ENCODE results near the gene ZDHHC13. TPM values are rescaled to one million over a fixed set of nuclear protein-coding genes. Genes with fewer than 3 reads are reported as not detected.

ZDHHC13 gene
- total and polyA plus RNA-seq, 2 donors (not counting 1 experiment from before 2014, with no cell fraction given) = 8.8 to 21.7 TPM

DNA sequence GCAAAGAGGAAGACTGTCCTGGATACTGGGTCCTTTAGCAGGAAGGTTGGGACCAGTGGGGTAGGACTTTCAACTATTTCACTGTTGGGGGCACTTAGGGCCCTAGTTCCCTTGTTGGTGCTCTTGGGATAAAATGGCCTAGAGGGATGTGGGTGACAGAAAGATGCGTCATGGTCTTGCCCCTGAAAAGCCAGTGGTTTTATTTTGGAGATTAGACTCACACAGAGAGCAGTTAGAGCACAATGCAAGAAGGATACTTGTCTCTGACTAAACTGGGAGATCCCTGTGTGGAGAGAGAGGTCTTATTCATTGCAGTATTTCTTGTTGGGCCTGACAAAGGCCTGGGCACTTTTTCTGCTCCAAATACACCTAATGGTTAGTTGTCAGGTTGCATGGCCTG, 33.8 kb upstream of the ZDHHC13 start:
- no peak overlapping the region for H3K9ac ChIP-seq (ENCODE audit: low read length)
- no peaks in the 10 kb centered on the region for H3K36me3 ChIP-seq (replicated peaks in 1 of 2; ENCODE audit: control extremely low read depth in 1 of 2, control insufficient read depth in 1 of 2, extremely low read depth in 1 of 2, insufficient read depth in 2 of 2, low read length in 1 of 2)
- H3K27ac Mint-ChIP-seq = no peak overlapping the region
- no peaks in the 10 kb centered on the region for H4K20me1 ChIP-seq (ENCODE audit: control insufficient read depth, insufficient read depth, low read length, poor library complexity, severe bottlenecking)
- 100% methylated on average over 1 of the region's 1 CpG for WGBS (ENCODE audit: insufficient coverage)
- ATAC-seq (ENCODE audit: low read depth) (no peak), DNase-seq (no peak)
- no peak overlapping the region for H3K4me2 ChIP-seq (replicated peaks; ENCODE audit: low read depth, low read length, poor library complexity, severe bottlenecking)
- no peaks in the 10 kb centered on the region for H3K4me1 Mint-ChIP-seq
- H3K4me3 ChIP-seq (ENCODE audit: control extremely low read depth in 1 of 5, extremely low read depth in 1 of 5, insufficient read depth in 1 of 5, low read depth in 2 of 5, low read length in 4 of 5) = no peak overlapping the region
- H3K9me3 ChIP-seq (ENCODE audit: control extremely low read depth in 1 of 3, control insufficient read depth in 2 of 3, insufficient read depth in 1 of 3, low read length in 2 of 3) = no peaks in the 10 kb centered on the region
- ChIA-PET POLR2A (no interaction called here), CTCF (interaction anchor here (1.3 to 1.5 kb wide), 2 partner anchors 9 to 12 kb away, joined by 3 to 4 read pairs; no protein-coding TSS in a partner anchor)
- peaks cover 21% of the 10 kb centered on the region for H3K27me3 Mint-ChIP-seq
- no peak overlapping the region for H3K27ac ChIP-seq (ENCODE audit: low read length in 2 of 2)
- H2AFZ ChIP-seq (ENCODE audit: insufficient read depth, low read depth, low read length, poor library complexity, severe bottlenecking) = no peak overlapping the region
- peaks cover 0 to 6% (median 1%) of the 10 kb centered on the region in 4 experiments for H3K27me3 ChIP-seq (replicated peaks in 1 of 4; ENCODE audit: control extremely low read depth in 1 of 4, control insufficient read depth in 3 of 4, insufficient read depth in 4 of 4, low read length in 3 of 4)
- TF ChIP-seq EZH2 (IDR thresholded peaks at IDR 0.05; ENCODE audit: borderline replicate concordance, insufficient read depth, low read depth, low read length, poor library complexity, severe bottlenecking) = no peak
- TF ChIP-seq, protein P1, sequence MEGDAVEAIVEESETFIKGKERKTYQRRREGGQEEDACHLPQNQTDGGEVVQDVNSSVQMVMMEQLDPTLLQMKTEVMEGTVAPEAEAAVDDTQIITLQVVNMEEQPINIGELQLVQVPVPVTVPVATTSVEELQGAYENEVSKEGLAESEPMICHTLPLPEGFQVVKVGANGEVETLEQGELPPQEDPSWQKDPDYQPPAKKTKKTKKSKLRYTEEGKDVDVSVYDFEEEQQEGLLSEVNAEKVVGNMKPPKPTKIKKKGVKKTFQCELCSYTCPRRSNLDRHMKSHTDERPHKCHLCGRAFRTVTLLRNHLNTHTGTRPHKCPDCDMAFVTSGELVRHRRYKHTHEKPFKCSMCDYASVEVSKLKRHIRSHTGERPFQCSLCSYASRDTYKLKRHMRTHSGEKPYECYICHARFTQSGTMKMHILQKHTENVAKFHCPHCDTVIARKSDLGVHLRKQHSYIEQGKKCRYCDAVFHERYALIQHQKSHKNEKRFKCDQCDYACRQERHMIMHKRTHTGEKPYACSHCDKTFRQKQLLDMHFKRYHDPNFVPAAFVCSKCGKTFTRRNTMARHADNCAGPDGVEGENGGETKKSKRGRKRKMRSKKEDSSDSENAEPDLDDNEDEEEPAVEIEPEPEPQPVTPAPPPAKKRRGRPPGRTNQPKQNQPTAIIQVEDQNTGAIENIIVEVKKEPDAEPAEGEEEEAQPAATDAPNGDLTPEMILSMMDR (IDR thresholded peaks at IDR 0.05) = no peak
- H3K9me3 Mint-ChIP-seq (ENCODE audit: insufficient read depth) = no peaks in the 10 kb centered on the region
- no peaks in the 10 kb centered on the region for H3K4me1 ChIP-seq (ENCODE audit: control insufficient read depth in 2 of 2, insufficient read depth in 2 of 2, low read length in 2 of 2)
- H3K4me3 Mint-ChIP-seq = no peak overlapping the region
- intact Hi-C loops (cut with micrococcal nuclease) = no loop called here
- H3K79me2 ChIP-seq (ENCODE audit: control insufficient read depth, insufficient read depth, low read length) = no peaks in the 10 kb centered on the region

DNA sequence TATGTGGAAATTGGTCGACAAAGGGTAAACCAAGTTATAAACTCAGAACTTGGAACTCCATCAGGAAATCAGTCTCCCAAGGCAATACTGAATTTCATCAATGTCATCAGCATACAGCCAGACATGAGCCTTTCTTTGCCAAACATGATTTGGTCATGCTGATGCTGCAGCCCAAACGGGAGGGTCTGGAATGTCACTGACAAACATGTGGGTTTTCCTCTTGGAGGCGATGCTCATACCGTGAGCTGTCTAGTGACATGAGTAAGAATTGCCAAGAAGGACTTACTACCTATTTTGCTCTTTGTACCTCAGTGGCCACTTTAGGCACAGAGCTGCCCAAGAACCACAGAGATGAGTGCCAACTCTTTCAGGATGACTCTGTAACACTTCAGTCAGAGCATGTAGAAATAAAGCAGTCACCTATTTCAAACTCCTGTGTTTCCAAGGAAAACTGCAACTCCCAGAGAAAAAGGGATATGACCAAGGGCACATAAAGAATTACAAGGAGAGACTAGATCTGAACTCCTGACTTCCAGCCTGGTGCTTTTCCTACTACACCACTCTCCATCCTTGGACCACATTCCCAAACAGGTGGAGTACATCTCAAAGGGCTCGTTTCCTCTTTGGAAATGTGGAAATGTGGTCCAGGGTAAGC, 32.2 kb upstream of the ZDHHC13 start:
- H3K27me3 Mint-ChIP-seq = peaks cover 14% of the 10 kb centered on the region
- no peaks in the 10 kb centered on the region for H3K9me3 ChIP-seq (ENCODE audit: control extremely low read depth in 1 of 3, control insufficient read depth in 2 of 3, insufficient read depth in 1 of 3, low read length in 2 of 3)
- H3K4me1 ChIP-seq (ENCODE audit: control insufficient read depth in 2 of 2, insufficient read depth in 2 of 2, low read length in 2 of 2) = no peaks in the 10 kb centered on the region
- H3K27ac Mint-ChIP-seq = no peak overlapping the region
- 85% methylated on average over 4 of the region's 5 CpGs for WGBS (ENCODE audit: insufficient coverage)
- no peaks in the 10 kb centered on the region for H3K9me3 Mint-ChIP-seq (ENCODE audit: insufficient read depth)
- H3K36me3 ChIP-seq (replicated peaks in 1 of 2; ENCODE audit: control extremely low read depth in 1 of 2, control insufficient read depth in 1 of 2, extremely low read depth in 1 of 2, insufficient read depth in 2 of 2, low read length in 1 of 2) = no peaks in the 10 kb centered on the region
- no peak overlapping the region for H2AFZ ChIP-seq (ENCODE audit: insufficient read depth, low read depth, low read length, poor library complexity, severe bottlenecking)
- H3K4me2 ChIP-seq (replicated peaks; ENCODE audit: low read depth, low read length, poor library complexity, severe bottlenecking) = no peak overlapping the region
- no peak overlapping the region for H3K4me3 Mint-ChIP-seq
- no peak for TF ChIP-seq EZH2 (IDR thresholded peaks at IDR 0.05; ENCODE audit: borderline replicate concordance, insufficient read depth, low read depth, low read length, poor library complexity, severe bottlenecking)
- TF ChIP-seq, protein P1 (IDR thresholded peaks at IDR 0.05) = no peak
- H3K27me3 ChIP-seq (replicated peaks in 1 of 4; ENCODE audit: control extremely low read depth in 1 of 4, control insufficient read depth in 3 of 4, insufficient read depth in 4 of 4, low read length in 3 of 4) = peaks cover 0 to 10% (median 2%) of the 10 kb centered on the region in 4 experiments
- intact Hi-C loops (cut with micrococcal nuclease) = no loop called here
- no peak for DNase-seq
- no peaks in the 10 kb centered on the region for H4K20me1 ChIP-seq (ENCODE audit: control insufficient read depth, insufficient read depth, low read length, poor library complexity, severe bottlenecking)
- ATAC-seq (ENCODE audit: low read depth) = no peak
- H3K27ac ChIP-seq (ENCODE audit: low read length in 2 of 2) = no peak overlapping the region
- POLR2A ChIA-PET = no interaction called here
- no peak overlapping the region for H3K9ac ChIP-seq (ENCODE audit: low read length)
- no peak overlapping the region for H3K4me3 ChIP-seq (ENCODE audit: control extremely low read depth in 1 of 5, extremely low read depth in 1 of 5, insufficient read depth in 1 of 5, low read depth in 2 of 5, low read length in 4 of 5)
- H3K79me2 ChIP-seq (ENCODE audit: control insufficient read depth, insufficient read depth, low read length) = no peaks in the 10 kb centered on the region
- no peaks in the 10 kb centered on the region for H3K4me1 Mint-ChIP-seq
- CTCF ChIA-PET = interaction anchor here (1.5 to 6.2 kb wide), 2 partner anchors 8 to 14 kb away, joined by 4 to 21 read pairs; no protein-coding TSS in a partner anchor
